ENCODE results near the gene TATDN2.

The TATDN2 gene

GRCh38 chr3:10322352-10322710 lies 74.1 kb downstream of the TATDN2 start:
- DNase-seq, result no peak

GRCh38 chr3:10327592-10327991 lies 79.3 kb downstream of the TATDN2 start:
- DNase-seq, result no peak

GRCh38 chr3:10328460-10329071 lies 80.3 kb downstream of the TATDN2 start:
- DNase-seq, result no peak

GRCh38 chr3:10329495-10330015 lies 81.3 kb downstream of the TATDN2 start:
- DNase-seq, result no peak

GRCh38 chr3:10330319-10330718 lies 82.1 kb downstream of the TATDN2 start:
- DNase-seq, result no peak

Measured in stimulated activated CD4-positive, alpha-beta T cell treated with anti-CD3 and anti-CD28 coated beads, Interleukin-12 subunit alpha, Interleukin-12 subunit beta, amount 100 ng/mL, for 4 hours (primary cell).